ENCODE results near the gene SLPI.
A peak's percentile ranks its signal among the peaks of the same experiment; 100 is the strongest.

SLPI gene

DNA sequence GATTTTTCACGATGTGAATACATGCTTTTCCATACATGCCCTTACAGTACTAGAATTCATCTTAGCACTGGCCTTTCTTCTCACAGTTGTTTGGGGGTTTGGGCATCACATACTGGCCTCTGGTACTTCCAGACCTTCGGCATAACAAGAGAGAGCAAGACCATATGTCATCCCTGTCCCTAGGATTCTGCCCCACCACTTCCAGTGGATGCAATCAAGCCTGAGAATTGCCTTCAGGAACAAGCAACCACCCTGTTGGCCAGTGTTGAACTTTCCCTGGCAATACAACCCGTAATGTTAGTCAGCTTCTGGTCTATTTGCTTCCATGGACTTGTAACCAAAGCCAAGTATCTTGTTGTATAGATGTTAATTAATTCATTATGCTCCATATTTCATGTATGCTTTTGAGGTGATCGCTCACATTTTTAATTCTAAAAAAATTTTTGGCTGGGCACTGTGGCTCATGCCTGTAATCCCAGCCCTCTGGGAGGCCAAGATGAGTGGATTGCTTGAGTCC, 15.4 kb upstream of the SLPI start:
- no peak for DNase-seq

DNA sequence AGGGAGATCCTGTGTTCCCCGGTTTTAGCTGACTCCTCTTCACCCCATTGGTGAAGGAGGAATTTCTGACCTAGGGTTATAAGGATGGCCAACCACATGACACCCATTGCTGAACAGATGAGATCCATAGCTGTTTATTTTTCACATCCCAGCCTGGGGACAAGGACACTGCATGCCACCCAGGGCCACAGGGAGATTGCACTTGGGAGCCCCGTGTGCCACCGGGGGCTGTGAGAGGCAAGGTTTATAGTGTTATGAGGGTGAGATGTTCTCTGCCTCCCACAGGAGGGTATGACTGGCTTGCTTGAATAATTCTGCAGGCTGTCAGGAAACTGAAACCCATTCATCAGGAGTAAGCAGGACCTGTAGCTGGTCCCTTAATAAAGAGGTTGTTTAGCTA, 14.7 kb upstream of the SLPI start:
- no peak for DNase-seq

DNA sequence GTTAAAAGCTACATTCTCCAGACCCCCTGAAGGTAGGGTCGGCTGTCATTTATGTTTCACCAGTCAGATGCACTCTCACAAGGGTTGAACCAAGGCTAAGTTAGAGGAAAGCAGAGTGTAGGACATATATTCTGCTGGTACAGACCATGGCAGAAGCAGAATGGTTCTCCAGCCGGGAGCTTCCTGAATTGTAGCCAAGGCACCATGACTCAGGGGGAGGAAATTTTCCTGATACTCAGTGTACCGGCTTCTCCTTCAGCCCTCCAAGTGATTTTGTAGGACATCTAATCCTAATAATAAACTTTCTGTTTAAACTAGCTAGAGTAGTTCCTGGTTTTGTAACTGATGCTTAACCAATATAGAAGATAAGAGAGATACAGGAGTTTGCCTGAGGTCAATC, 14.2 kb upstream of the SLPI start:
- no peak for DNase-seq

DNA sequence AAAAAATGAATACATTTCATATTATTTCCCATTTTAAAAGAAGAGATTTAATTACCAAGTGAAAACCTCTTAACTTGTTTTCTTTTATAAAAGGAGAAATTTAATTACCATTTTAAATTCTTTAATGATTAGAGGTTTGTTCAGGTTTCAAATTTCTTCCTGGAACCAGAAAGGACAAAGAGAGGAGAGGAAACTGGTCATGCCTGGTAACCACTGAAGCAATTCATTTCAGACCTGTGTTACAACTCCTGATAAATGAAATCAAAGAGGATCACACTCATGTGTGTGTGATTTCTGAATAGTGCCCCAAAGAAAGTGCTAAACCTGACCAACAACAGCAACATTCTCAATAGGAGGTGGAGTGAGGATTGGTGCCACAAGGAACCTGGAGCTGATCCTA, 12.6 kb upstream of the SLPI start:
- DNase-seq: no peak

DNA sequence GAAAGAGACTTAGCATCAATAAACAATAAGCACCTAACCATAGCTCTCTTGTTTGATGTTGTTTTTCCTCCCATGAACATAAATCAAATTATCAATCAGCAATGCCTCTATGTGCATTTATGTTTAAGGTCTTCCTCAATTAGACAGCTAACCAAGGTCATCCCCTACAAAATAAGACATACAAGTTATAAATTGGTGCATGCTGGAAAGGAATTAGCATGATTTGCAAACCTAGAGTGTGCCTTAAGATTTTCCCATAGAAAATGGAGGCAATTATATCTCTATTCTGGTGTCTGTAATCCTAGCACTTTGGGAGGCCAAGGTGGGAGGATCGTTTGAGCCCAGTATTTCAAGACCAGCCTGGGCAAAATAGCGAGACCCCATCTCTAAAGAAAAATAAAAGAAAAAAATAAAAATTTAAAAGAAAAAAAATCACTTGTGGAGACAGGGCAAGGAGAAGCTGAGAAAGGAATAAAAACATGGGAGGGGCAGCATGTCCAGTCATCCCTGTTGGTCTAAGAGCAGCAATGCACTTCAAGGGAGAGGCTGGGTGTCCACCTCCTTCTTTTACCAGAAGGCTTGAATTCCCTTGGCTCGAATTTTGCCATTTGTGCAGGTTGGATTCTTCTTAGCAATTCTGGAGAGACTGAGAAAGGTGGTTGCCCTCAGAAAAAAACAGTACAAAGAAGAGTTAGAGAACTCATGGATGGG, 9.3 kb upstream of the SLPI start:
- no peak for DNase-seq

DNA sequence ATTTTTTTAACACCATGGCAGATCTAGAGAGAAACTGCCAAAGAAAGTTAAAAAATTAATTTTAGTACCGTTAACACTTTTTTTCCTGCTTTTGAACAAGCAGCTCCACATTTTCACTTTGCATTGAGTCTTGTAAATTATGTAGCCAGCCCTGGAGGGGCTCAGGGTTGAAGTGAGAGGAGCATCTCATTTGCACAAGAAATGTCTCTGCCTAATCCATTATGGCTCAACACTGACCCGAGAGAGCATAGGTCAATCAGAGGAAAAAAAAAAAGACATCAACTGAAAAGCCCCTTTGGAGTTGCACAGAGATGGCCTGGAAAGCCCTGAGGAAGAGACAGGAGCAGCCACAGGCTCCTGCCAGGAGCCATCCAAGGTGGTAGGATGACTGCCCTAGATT, 4.3 kb upstream of the SLPI start:
- DNase-seq: no peak

DNA sequence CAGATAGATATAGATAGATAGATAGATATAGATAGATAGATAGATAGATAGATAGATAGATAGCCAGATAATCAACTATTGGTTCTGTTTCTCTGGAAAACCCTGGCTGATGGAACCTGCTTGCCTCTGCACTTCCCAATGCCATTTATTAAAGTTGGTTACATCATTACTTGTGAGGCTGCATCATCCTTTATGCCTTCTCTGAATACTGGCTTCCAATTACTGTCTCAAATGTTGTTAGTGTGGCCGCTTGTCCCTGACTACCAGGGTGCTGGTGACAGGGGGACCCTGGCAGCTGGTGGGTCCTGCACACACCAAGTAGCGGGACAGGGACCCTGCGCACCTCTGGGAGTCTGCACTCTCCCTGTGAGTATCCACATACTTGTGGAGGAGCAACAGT, 3.9 kb upstream of the SLPI start:
- DNase-seq: no peak

DNA sequence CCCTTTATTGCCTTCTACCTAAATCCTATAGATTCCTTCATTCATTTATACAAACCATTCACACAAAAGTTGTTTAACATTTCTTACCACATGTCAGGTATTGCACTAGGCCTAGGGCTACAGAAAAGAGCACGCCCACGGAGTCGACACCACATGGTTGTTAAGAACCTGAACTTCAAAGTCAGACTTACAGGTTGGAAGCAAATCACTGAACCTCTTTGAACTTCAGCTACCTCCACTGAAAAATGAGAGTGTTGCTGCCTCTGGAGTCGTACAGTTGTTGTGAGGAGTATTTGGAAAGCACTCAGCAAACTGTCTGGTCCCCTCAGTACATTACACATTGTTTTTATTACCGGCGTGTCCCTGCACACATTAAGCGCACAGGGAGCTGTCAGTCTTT, 3.3 kb upstream of the SLPI start:
- no peak for DNase-seq

DNA sequence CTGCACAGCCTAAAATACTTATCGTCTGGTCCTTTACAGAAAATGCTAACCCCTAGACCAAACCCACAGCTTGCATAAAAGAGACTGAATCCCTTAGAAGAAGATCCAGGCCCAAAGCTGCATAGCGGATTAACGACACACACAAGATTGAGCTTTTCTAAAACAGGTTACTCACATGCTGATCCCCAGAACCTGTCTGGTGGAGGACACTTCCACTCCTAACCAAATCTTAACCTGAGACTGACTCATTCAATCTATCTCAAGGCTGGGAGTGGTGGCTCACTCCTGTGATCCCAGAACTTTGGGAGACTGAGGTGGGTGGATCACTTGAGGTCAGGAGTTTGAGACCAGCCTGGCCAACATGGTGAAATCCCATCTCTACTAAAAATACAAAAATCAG, 2.8 kb upstream of the SLPI start:
- DNase-seq: no peak

DNA sequence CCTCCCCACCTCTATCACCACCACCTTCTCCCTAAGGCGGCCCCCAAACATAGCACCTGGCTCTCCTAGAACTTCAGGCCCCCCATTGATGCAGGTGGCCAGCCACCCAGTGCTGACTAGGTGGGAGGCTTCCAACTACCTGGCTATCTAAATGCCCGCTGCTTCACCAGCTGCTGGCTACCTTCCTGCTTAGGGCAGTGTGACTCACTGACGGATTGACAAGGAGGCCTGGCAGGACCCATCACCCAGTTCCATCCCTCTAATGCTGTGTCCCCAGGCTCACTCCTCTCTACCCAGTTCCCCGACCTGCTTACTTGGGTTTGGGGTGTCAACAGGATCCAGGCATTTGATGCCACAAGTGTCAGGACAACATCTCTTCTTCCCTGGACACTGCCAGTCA, 1.1 kb downstream of the SLPI start:
- DNase-seq: no peak

DNA sequence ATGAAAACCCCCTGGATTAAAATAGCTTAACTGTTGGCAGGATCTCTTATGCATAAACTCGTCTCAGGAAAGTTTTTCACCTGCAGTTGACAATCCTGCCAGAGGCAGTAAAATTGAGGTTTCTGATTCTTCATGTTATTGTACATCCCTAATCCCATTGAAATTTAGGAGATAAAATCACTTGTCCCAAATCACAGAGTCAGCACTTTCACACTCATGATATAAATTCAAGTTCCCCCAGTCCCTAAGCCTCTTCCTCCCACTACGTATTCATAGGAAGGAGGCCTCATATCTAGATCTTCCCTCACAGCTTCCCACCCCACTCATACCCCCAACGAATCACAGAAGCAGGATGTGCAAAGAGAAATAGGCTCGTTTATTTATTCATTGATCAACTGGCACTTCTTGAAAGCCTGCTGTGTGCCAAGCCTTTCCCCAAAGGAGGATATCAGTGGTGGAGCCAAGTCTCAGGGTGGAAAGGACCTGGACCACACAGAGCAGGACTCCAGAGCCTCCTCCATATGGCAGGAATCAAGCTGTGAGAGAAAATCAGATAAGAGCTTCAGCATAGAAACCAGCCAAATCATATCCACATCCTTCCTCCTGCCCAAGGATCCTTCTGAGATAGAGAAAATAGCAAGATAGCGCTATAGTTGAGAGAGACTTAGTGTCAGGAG, 2.3 kb downstream of the SLPI start:
- DNase-seq: no peak

DNA sequence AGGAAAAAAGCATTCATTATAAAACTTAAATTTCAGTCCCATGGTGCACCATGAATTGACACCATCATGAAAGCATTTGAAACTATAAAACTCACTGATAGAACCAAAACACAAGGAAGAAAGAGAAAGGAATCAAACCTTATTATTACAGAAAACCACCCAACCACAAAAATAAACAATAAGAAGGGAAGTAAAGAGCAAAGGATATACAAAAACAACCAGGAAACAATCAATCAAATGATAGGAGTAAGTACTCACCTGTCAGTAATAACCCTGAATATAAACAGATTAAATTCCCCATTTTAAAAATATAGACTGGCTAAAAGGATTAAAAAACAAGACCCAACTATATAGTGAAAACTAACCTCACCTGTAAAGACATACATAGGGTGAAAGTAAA, 5.8 kb downstream of the SLPI start:
- no peak for DNase-seq

DNA sequence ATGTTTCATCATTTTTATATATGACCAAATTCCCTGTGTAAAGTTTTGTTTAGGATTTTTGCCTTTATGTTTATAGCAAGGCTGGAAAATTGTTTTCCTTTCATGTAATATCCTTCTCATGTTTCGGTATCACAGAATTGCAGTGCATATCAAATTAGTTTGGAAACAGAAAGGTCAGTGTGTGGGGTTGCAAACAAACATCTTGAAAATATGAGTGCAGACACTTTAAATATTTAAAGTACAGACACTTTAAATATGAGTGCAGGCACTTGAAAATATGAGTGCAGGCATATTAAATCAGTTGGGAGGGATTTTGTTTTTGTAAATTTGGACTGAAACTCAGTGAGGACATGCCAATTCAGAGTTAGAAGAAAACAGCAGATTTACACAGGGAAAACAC, 6.5 kb downstream of the SLPI start:
- DNase-seq: no peak

DNA sequence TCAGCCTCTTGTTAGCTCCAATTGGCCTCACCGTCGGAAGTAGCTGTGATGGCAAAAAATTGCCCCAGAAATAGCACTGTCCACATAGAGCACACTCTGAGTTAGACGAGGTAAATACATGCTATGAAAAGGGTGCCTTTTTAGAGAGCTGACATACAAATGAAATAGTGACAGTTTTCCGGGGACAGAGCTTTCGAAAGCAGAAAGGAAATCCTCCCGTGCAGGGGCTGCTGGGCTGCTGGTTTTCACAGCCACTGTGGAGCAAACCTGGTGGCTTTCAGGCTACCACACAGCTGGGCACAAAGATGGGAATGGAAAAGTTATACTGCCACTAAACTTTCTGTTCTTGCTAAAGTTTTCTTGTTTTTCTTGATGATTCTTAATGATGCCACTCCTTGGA, 8.3 kb downstream of the SLPI start:
- DNase-seq: no peak

DNA sequence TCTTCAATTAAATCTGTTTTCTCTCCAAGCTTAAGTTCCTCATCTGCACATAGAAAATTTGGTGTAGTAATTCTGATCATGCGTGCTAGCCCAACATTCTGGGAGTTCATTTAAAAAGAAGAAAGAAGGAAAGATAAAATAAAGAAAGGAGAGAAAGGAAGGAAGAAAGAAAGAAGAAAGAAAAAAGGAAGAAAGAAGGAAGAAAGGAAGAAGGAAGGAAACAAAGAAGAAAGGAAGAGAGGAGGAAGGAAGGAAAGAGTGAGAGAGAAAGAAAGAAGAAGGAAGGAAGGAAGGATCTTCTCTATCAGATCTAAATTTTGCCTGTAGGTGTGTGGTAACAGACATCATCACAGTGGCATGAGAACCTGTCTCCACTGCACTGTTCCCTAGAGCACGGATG, 16.2 kb downstream of the SLPI start:
- DNase-seq: no peak

DNA sequence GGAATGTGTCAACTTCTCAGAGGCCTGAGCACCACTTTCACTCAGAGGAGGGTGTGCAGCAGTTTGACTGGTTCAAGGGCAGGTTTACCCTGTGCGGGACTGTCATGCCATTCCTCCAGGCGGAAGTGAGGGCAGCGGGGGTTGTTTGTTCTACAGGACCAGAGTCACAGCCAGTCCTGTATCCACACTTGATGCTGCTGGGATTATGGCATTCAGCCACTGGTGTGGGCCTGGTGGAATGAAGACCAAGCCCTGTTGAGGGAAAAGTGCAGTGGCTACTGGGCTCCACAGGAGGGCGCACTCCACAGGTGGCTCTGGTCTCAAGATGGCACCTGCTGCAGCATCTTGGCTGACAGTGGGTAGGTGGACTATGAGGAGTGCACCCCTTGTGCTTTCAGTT, 18.4 kb downstream of the SLPI start:
- DNase-seq: no peak

DNA sequence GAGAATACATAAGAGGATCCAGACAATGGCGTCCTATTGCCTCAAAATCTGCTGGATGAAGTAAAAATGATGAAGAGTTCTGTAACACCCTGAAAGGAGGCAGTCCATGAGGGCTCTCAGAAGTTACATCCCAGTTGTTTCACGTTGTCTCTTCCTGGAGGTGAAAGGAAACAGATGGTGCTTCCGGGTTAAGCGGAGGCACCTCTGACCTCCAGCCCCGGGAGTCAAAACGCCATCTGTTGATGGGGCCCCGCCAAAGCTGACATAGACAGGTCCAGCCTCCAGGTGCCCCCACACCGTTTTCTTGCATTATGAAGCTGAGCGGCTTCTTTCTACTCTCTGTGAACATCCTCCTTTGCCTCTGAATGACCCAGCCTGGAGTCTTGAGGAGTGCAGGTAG, 23.7 kb downstream of the SLPI start:
- no peak for DNase-seq

DNA sequence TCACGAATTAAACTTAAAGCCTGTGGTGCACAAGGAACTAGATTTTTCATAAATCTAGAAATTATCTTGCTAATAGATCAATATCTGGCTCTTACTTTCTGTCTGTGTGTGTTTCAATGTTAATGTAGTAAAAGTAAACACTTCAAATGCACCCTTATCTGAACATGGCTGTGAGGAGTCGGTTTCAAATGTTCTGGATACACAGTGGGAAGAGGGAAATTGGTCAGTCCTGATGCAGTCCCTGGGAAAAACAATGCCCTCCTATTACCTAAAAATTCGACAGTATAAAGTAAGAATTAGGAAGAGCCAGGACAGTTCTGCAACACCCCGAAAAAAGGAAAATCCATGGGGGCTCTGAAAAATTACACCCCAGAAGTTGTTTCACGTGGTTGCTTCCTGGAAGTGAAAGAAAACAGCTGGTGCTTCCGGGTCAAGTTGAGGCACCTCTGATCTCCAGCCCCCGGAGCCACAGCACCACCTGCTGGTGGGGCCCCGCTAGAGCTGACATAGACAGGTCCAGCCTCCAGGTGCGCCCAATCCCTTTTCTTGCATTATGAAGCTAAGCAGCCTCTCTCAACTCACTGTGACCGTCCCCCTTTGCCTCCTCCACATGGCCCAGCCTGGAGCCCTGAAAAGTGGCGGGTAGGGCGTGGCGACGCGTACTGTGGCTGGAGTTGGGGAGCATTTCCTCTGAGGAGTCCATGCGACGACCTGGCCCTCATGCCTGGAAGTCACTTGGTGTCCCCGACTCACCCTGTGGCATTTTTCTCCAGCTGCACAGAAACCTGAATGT, 24.9 kb downstream of the SLPI start:
- DNase-seq: peak in 1 of 2 experiments; percentile 5

DNA sequence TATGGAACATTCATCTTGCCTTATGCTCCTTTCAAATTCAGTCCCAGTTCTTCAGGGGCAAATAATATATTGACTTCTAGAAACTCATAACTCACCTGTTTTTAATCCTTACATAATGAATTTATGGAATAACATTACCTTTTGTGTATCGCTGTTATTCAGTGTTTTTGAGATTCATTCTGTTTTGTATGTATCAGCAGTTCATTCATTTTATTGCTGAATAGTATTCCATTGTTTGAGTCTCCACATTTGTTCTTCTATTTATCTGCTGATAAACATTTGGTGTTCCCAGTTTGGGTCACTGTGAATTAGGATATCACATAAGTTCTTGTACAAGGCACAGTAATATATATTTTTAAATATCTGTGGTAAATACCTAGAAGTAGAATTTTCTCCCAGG, 28.1 kb downstream of the SLPI start:
- no peak for DNase-seq

DNA sequence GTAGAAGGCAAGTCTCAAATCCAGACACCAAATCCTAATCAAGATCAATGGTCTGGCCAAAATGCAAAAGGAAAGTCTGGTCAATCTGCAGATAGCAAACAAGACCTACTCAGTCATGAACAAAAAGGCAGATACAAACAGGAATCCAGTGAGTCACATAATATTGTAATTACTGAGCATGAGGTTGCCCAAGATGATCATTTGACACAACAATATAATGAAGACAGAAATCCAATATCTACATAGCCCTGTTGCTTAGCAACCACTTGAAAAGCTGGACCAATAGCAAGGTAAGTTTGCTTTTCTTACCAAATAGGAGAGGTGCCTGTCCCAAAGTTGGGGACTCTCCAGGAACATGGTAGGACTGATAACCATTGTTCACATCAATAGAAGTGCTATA, 31.2 kb downstream of the SLPI start:
- DNase-seq: no peak

DNA sequence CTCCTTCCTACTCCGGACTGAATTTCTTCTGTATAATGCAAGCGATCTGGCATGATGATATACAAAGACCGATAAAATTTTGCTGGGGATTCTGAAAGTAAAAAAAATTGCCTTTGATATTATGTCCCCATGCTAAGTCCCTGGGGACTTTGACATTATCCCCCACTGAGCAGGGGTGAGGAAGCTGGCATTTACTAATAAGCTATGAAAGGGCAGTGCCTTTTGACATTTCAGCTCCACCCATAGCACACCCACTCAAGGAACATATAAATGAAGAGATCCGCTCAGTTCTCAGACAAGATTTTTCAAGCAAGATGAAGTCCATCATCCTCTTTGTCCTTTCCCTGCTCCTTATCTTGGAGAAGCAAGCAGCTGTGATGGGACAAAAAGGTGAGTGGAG, 33.3 kb downstream of the SLPI start, which contains the start of gene SEMG2:
TSS of gene SEMG2 (plus strand) at position 298 of the 400 bp plus-strand sequence. CDS start at position 315, 17 bp downstream.
- no peak for DNase-seq

DNA sequence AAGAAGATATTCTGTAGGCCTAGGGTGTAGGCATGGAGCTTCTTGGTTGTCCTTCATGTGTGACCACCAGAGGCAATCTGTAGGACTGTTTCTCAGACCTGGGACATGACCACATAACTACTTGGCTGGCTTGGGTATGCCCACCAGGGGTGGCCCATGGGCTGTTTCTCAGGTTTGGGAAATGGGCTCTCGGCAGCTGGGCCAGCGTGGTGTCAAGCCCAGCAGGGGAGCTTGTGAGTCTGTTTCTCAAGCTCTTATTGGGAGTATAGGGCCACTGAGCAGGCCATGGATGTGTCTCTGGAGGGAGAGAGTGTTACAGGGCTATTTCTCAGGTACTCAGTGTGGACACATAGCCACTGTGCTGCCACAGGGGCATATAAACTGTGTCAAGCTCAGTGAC, 35.7 kb downstream of the SLPI start:
- no peak for DNase-seq

DNA sequence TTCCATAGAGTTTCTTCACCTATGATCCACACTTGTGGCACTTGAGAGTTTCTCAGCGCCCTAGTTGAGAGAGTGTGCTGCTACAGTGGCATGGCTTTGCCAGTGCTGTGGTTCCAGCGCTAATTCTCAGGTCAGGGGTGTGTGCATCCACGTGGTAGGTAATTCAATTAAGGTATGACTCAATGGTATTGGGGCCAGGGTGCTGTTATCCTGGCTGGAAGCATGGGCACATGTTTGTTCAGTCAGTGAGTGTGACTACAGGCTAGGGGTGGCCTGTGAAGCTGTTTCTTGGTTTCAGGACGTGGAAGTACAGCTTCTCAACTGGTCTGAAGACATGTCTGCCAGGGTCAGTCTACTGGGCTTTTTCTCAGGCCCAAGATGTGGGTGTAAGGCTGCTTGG, 36.2 kb downstream of the SLPI start:
- DNase-seq: no peak

DNA sequence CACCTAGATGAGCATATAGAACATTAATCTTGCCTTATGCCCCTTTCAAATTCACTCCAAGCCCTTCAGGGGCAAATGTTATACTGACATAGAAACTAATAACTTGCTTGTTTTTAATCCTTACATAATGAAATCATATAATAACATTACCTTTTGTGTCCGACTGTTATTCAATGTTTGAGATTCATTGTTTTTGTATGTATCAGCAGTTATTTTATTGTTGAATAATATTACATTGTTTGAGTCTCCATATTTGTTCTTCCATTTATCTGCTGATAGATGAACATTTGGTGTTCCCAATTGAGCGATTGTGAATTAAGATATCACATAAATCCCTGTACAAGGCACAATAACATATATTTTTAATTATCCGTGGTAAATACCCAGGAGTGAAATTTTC, 41.5 kb downstream of the SLPI start:
- DNase-seq: no peak
